ENCODE data around the gene GSC2. TPM values are rescaled to one million over a fixed set of nuclear protein-coding genes. Genes with fewer than 3 reads are reported as not detected.
A peak's percentile ranks its signal among the peaks of the same experiment; 100 is the strongest.

Gene GSC2
- total RNA-seq, 2 experiments from 2014 or later: not detected

DNA sequence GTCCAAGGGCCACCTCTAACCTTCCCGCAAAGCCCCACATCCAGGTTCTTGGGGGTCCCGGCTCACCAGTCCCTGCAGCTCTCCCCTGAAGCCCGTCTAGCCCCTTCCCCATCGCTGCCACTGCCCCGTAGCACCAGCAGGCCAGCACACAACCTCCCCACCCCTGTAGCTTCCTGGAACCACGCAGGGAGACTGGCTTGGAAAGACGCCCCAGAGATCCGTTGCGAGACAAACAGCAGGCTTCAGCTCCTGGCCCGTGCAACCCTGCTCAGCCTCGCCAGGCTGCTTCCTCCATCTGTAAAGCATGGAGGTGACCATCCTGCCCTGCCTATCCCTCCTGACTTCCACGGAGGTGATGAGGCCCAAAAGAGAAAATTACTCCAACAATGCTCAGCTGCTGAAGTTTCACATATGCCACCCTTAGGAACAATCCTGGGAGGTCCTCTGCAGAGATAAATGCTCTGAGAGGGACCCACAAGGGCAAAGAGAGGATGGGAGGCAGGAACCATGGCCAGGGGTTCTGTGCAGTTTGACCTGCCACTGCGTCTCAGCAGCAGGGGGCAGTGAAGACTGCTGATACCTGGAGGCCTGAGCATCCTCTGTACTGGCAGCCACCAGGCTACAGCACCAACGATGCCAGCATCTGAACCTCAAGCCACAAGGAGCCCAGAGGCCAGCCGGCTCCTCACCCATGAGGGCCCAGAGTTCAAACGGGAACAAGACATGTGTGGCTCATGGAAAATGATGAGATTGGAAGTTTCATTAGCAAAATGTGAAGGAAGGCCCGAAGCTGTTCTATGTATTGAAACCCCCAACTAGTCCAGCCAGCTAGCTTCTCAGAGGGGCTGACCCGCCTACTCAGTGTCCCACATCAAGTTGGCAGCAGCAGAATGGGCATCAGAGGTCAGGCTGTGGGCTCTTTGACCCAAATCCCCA, 44.0 kb downstream of the GSC2 start:
- intact Hi-C loops (cut with micrococcal nuclease): no loop called here
- peak; percentile 62 for ATAC-seq
- H3K4me1 Mint-ChIP-seq (ENCODE audit: low read depth): peaks cover 61% of the 10 kb centered on the region
- no peaks in the 10 kb centered on the region for H3K27me3 Mint-ChIP-seq
- H3K9me3 Mint-ChIP-seq: no peaks in the 10 kb centered on the region
- ChIA-PET POLR2A (interaction anchor here (2.6 kb wide), 1 partner anchor 15 kb away, joined by 6 read pairs; the partner anchor contains the start of gene DGCR2), CTCF (interaction anchor here (0.8 to 1.8 kb wide), 4 partner anchors 12 to 738 kb away, joined by 3 to 6 read pairs (median 4); partner anchors contain the start of genes DGCR2 and ESS2)
- H3K27ac Mint-ChIP-seq: peak overlapping the region; percentile 47
- DNase-seq: peak; percentile 62
- H3K36me3 Mint-ChIP-seq (ENCODE audit: low read depth): peaks cover 5% of the 10 kb centered on the region
- TF ChIP-seq, protein P1, sequence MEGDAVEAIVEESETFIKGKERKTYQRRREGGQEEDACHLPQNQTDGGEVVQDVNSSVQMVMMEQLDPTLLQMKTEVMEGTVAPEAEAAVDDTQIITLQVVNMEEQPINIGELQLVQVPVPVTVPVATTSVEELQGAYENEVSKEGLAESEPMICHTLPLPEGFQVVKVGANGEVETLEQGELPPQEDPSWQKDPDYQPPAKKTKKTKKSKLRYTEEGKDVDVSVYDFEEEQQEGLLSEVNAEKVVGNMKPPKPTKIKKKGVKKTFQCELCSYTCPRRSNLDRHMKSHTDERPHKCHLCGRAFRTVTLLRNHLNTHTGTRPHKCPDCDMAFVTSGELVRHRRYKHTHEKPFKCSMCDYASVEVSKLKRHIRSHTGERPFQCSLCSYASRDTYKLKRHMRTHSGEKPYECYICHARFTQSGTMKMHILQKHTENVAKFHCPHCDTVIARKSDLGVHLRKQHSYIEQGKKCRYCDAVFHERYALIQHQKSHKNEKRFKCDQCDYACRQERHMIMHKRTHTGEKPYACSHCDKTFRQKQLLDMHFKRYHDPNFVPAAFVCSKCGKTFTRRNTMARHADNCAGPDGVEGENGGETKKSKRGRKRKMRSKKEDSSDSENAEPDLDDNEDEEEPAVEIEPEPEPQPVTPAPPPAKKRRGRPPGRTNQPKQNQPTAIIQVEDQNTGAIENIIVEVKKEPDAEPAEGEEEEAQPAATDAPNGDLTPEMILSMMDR (IDR thresholded peaks at IDR 0.05): peak; percentile 40
- no peak overlapping the region for H3K4me3 Mint-ChIP-seq

DNA sequence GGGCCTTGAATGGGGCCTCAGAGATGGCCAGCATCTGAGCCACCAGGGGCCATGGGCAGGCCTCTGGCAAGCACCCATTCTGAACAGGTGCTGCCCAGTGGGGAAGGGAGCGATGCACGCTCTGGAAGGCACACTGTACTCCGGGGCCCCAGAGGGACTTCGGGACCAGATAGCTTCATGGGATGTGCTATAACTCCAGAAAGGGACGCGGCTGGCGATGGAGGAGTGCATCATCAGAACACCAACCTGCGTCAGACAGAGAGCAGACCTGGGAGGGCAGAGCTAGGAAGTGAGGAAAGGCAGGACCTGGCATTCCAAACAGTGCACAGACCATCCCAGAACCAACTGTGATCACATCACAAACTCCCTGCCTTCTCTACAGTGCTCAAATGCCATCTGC, 44.6 kb downstream of the GSC2 start:
- intact Hi-C loops (cut with micrococcal nuclease): no loop called here
- no peak for DNase-seq
- POLR2A ChIA-PET: interaction anchor here (2.6 kb wide), 1 partner anchor 16 kb away, joined by 6 read pairs; the partner anchor contains the start of gene DGCR2
- TF ChIP-seq, protein P1 (IDR thresholded peaks at IDR 0.05): no peak
- Mint-ChIP-seq H3K36me3 (ENCODE audit: low read depth) (peaks cover 5% of the 10 kb centered on the region), H3K9me3 (no peaks in the 10 kb centered on the region), H3K4me3 (no peak overlapping the region), H3K27me3 (no peaks in the 10 kb centered on the region), H3K4me1 (ENCODE audit: low read depth) (peaks cover 55% of the 10 kb centered on the region), H3K27ac (no peak overlapping the region)
- CTCF ChIA-PET: interaction anchor here (1.6 to 1.8 kb wide), 2 partner anchors 13 to 39 kb away, joined by 4 to 6 read pairs; partner anchors contain the start of gene ESS2
- no peak for ATAC-seq

DNA sequence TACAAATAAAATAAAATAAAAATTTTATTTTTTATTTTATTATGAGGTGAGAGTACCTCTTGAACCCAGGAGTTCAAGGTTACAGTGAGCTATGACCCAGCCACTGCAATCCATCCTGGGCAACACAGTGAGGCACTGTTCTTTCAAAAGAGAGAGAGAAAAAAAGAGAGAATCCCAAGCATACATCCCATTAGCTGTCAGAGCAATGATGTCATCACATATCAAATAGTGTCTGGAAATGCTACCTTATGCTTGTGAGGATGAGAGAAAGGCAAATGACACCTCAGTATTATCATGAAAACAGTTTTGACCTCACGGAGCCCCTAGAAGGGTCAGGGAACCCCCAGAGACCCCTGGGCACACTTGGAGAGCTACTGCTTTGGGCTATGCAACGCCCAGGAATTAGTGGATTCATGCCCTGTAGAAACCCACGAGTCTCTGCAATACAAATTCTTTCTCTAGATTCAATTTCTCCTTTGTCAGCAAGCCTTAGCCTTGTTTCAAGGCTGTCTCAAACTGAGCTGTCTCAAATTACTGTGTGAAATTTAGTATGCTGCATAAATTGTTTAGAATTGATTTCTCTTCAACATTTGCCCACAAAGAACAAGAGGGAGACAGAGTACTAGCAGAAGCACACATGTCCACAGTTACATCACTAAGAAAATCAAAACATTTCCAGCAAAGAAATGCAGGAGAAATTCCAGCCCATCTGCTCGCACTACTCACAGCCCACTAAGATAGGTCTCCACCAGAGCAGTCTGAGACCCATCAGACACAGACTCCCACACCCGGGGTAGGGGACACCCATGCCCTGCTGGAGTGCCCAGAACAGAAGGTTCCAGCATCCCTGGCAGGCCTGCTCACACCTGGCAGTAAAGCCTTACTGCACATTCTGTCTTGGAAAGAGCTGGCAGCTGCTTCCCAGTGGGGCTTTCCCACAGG, 45.9 kb downstream of the GSC2 start:
- Mint-ChIP-seq H3K4me1 (ENCODE audit: low read depth) (peaks cover 47% of the 10 kb centered on the region), H3K36me3 (ENCODE audit: low read depth) (peaks cover 5% of the 10 kb centered on the region), H3K9me3 (no peaks in the 10 kb centered on the region), H3K27ac (no peak overlapping the region), H3K27me3 (no peaks in the 10 kb centered on the region), H3K4me3 (no peak overlapping the region)
- intact Hi-C loops (cut with micrococcal nuclease): no loop called here
- POLR2A ChIA-PET: interaction anchor here (2.6 kb wide), 1 partner anchor 17 kb away, joined by 6 read pairs; the partner anchor contains the start of gene DGCR2
- DNase-seq (no peak), ATAC-seq (no peak)
- TF ChIP-seq, protein P1 (IDR thresholded peaks at IDR 0.05): no peak
- CTCF ChIA-PET: interaction anchor here (0.6 kb wide), 1 partner anchor 14 kb away, joined by 3 read pairs; no protein-coding TSS in a partner anchor

DNA sequence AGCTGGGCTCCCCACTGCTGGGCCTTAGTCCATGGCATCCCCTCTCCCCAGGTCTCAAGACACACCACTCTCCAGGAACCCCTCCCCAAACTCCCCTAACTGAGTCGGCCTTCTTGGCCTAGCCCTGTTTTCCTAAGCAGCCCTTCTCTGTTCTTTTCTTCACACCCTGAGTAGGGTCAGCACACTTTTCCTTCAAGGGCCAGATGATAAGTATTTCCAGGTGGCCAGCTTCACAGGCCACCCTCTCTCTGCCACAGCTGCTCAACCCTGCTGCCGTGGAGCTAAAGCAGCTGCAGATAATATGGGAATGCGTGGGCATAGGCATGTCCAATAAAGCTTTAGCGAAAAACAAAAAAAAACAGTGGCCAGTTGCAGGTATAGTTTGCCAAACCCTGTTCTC, 51.9 kb downstream of the GSC2 start:
- Mint-ChIP-seq H3K4me1 (ENCODE audit: low read depth) (peaks cover 25% of the 10 kb centered on the region), H3K27me3 (no peaks in the 10 kb centered on the region), H3K9me3 (no peaks in the 10 kb centered on the region), H3K27ac (no peak overlapping the region), H3K36me3 (ENCODE audit: low read depth) (peaks cover 13% of the 10 kb centered on the region), H3K4me3 (no peak overlapping the region)
- CTCF ChIA-PET: interaction anchor here (1.5 kb wide), 1 partner anchor 13 kb away, joined by 4 read pairs; no protein-coding TSS in a partner anchor
- TF ChIP-seq, protein P1 (IDR thresholded peaks at IDR 0.05): no peak
- intact Hi-C loops (cut with micrococcal nuclease): no loop called here
- ATAC-seq (no peak), DNase-seq (no peak)
- POLR2A ChIA-PET: interaction anchor here (1.0 to 1.7 kb wide), 2 partner anchors 10 to 13 kb away, joined by 3 to 5 read pairs; no protein-coding TSS in a partner anchor

Data from activated CD8-positive, alpha-beta T cell treated with anti-CD3 and anti-CD28 coated beads for 36 hours (primary cell).